H1 (cell line): ENCODE measurements around the gene CHN2. TPM values are rescaled to one million over a fixed set of nuclear protein-coding genes. Genes with fewer than 3 reads are reported as not detected.

Source experiments
- CTCF ChIA-PET: fragments of 300-600 bp; sonication (Branson Sonifier 250); formaldehyde crosslinking; loops from one replicate; lab custom pipeline; 2021; ENCODE audit not compliant: partially characterized antibody; lab: Charles Lee
- POLR2A ChIA-PET: fragments of 300-600 bp; sonication (Branson Sonifier 250); formaldehyde crosslinking; loops from one replicate; lab custom pipeline; 2021; ENCODE audit warnings: inconsistent platforms; ENCODE audit not compliant: partially characterized antibody; lab: Charles Lee
- DNase-seq, 2 experiments: peaks; one replicate each; pipeline versions ENCODE4 v3.0.0 to v3.0.0-alpha.2; 2010 to 2022; ENCODE audit warnings: low spot score in 2 of 2, low read depth in 1 of 2, mixed read lengths in 1 of 2
- FAIRE-seq: peaks from 2 replicates; lab custom pipeline; 2011; peaks lifted over from hg19 to GRCh38; lab: Jason Lieb, UNC
- H2AFZ ChIP-seq: 2 replicates; pipeline ENCODE4 v1.8.1; 2012; ENCODE audit warnings: low read length, inconsistent platforms
- H2AK5ac ChIP-seq: 2 replicates; pipeline ENCODE4 v1.6.1; 2013; ENCODE audit warnings: low read depth, low read length
- H2BK120ac ChIP-seq: replicated peaks from 2 replicates; pipeline ENCODE3; 2013; ENCODE audit warnings: low read depth, low read length, inconsistent platforms
- H2BK12ac ChIP-seq: 2 replicates; pipeline ENCODE4 v1.6.1; 2013; ENCODE audit warnings: low read depth, low read length
- H2BK15ac ChIP-seq: 2 replicates; pipeline ENCODE4 v1.6.1; 2013; ENCODE audit warnings: low read length
- H2BK20ac ChIP-seq: 2 replicates; pipeline ENCODE4 v1.6.1; 2013; ENCODE audit warnings: low read length
- H2BK5ac ChIP-seq: 2 replicates; pipeline ENCODE4 v1.6.1; 2013; ENCODE audit warnings: low read depth, low read length
- H3K14ac ChIP-seq: 2 replicates; pipeline ENCODE4 v1.6.1; 2013; ENCODE audit warnings: inconsistent platforms; ENCODE audit not compliant: insufficient read length
- H3K18ac ChIP-seq: 2 replicates; pipeline ENCODE4 v1.6.1; 2013; ENCODE audit warnings: low read length; ENCODE audit errors: extremely low read depth
- H3K23ac ChIP-seq: 2 replicates; pipeline ENCODE4 v1.6.1; 2013; ENCODE audit warnings: inconsistent platforms; ENCODE audit not compliant: insufficient read length
- H3K23me2 ChIP-seq: 2 replicates; pipeline ENCODE4 v1.6.1; 2013; ENCODE audit warnings: low read depth, low read length
- H3K27ac ChIP-seq: 2 replicates; pipeline ENCODE4 v1.6.1; 2011; ENCODE audit warnings: low read depth, low read length, inconsistent platforms
- H3K27me3 ChIP-seq, 4 experiments: replicated peaks in 1 of 4; 1 replicate in 1 of 4; 2 replicates in 3 of 4; pipeline versions ENCODE4 v1.6.1 to v1.8.1; 2011 to 2013; ENCODE audit warnings: low read length in 3 of 4, mild to moderate bottlenecking in 3 of 4, inconsistent platforms in 2 of 4, mixed read lengths in 2 of 4, moderate library complexity in 1 of 4; ENCODE audit not compliant: control insufficient read depth in 3 of 4, insufficient read depth in 3 of 4; ENCODE audit errors: extremely low read depth in 1 of 4
- H3K36me3 ChIP-seq, 4 experiments: 2 replicates each; pipeline versions ENCODE4 v1.6.1 to v1.8.1; 2011 to 2013; ENCODE audit warnings: mild to moderate bottlenecking in 4 of 4, low read length in 3 of 4, moderate library complexity in 2 of 4, control low read depth in 1 of 4, inconsistent platforms in 1 of 4; ENCODE audit not compliant: insufficient read depth in 4 of 4, control insufficient read depth in 2 of 4
- H3K4ac ChIP-seq: replicated peaks from 2 replicates; pipeline ENCODE3; 2013; ENCODE audit warnings: low read length, low read depth, mixed read lengths, inconsistent platforms; ENCODE audit not compliant: insufficient read length
- H3K4me1 ChIP-seq, 4 experiments: replicated peaks in 1 of 4; 1 replicate in 1 of 4; 2 replicates in 3 of 4; pipeline versions ENCODE4 v1.6.1 to v1.8.1; 2011 to 2013; ENCODE audit warnings: low read length in 3 of 4, inconsistent platforms in 2 of 4, mixed read lengths in 1 of 4; ENCODE audit not compliant: insufficient read depth in 4 of 4, control insufficient read depth in 3 of 4
- H3K4me2 ChIP-seq, 2 experiments: 2 replicates each; pipeline versions ENCODE4 v1.6.1 to v1.8.1; 2011 to 2013; ENCODE audit warnings: low read depth in 2 of 2, low read length in 2 of 2, control low read depth in 1 of 2, inconsistent platforms in 1 of 2, mild to moderate bottlenecking in 1 of 2; ENCODE audit not compliant: insufficient read depth in 1 of 2
- H3K4me3 ChIP-seq, 4 experiments: fragments of 200-600, 300-600 bp in 1 of 4; sonication (generic), shearing (Covaris generic), sonication (Bioruptor Twin) in 1 of 4; 2 replicates each; pipeline versions ENCODE4 v1.5.1 to v1.8.1; 2011 to 2016; ENCODE audit warnings: low read length in 4 of 4, low read depth in 3 of 4, control low read depth in 2 of 4, inconsistent platforms in 2 of 4, mild to moderate bottlenecking in 2 of 4, mixed read lengths in 1 of 4, moderate library complexity in 1 of 4; ENCODE audit not compliant: insufficient read depth in 2 of 4; ENCODE audit errors: extremely low read depth in 1 of 4
- H3K56ac ChIP-seq: replicated peaks from 2 replicates; pipeline ENCODE3; 2013; ENCODE audit warnings: low read depth, mild to moderate bottlenecking, mixed read lengths, low read length, inconsistent platforms; ENCODE audit not compliant: insufficient read length
- H3K79me1 ChIP-seq: 2 replicates; pipeline ENCODE4 v1.6.1; 2013; ENCODE audit warnings: low read depth, low read length, control low read depth
- H3K79me2 ChIP-seq, 2 experiments: 2 replicates each; pipeline versions ENCODE4 v1.6.1 to v1.8.1; 2012 to 2013; ENCODE audit warnings: low read length in 2 of 2, mild to moderate bottlenecking in 2 of 2, inconsistent platforms in 1 of 2; ENCODE audit not compliant: insufficient read depth in 2 of 2, control insufficient read depth in 1 of 2
- H3K9ac ChIP-seq, 4 experiments: replicated peaks in 1 of 4; 1 replicate in 1 of 4; 2 replicates in 3 of 4; pipeline versions ENCODE4 v1.6.1 to v1.8.1; 2011 to 2013; ENCODE audit warnings: low read depth in 3 of 4, low read length in 3 of 4, control low read depth in 2 of 4, mild to moderate bottlenecking in 2 of 4, moderate library complexity in 2 of 4, inconsistent platforms in 1 of 4; ENCODE audit errors: extremely low read depth in 1 of 4
- H3K9me3 ChIP-seq, 2 experiments: 2 replicates each; pipeline versions ENCODE4 v1.6.1 to v1.8.1; 2012 to 2013; ENCODE audit warnings: mild to moderate bottlenecking in 2 of 2, moderate library complexity in 2 of 2, control low read depth in 1 of 2, inconsistent platforms in 1 of 2, low read depth in 1 of 2, low read length in 1 of 2, mixed read lengths in 1 of 2; ENCODE audit not compliant: insufficient read depth in 2 of 2
- H4K20me1 ChIP-seq, 2 experiments: replicated peaks in 1 of 2; 2 replicates each; pipeline versions ENCODE3 to v1.8.1; 2011 to 2013; ENCODE audit warnings: inconsistent platforms in 2 of 2, low read length in 2 of 2, mild to moderate bottlenecking in 1 of 2; ENCODE audit not compliant: insufficient read depth in 2 of 2, control insufficient read depth in 1 of 2
- H4K5ac ChIP-seq: 2 replicates; pipeline ENCODE4 v1.6.1; 2013; ENCODE audit warnings: low read length, low read depth, mixed read lengths, inconsistent platforms; ENCODE audit not compliant: insufficient read length
- H4K8ac ChIP-seq: 2 replicates; pipeline ENCODE4 v1.8.0; 2013; ENCODE audit warnings: mild to moderate bottlenecking, moderate library complexity, low read length, inconsistent platforms; ENCODE audit not compliant: insufficient read depth; ENCODE audit errors: extremely low read depth
- H4K91ac ChIP-seq: replicated peaks from 2 replicates; pipeline ENCODE3; 2013; ENCODE audit warnings: low read length, mixed read lengths, inconsistent platforms; ENCODE audit not compliant: insufficient read length
- BACH1 ChIP-seq: IDR thresholded peaks from 2 replicates; pipeline ENCODE4 v1.6.1; 2012; ENCODE audit warnings: low read length, improper control_type of control experiment
- BRCA1 ChIP-seq: IDR thresholded peaks from 2 replicates; pipeline ENCODE4 v1.6.1; 2012; ENCODE audit warnings: low read depth, low read length, improper control_type of control experiment
- GABPA ChIP-seq: IDR thresholded peaks from 2 replicates; pipeline ENCODE4 v1.6.1; 2011; ENCODE audit warnings: mild to moderate bottlenecking, low read length, moderate library complexity, borderline replicate concordance; ENCODE audit not compliant: insufficient read depth
- KDM1A ChIP-seq: fragments of 200-600, 300-600 bp; sonication (generic); IDR thresholded peaks from 2 replicates; pipeline ENCODE4 v1.7.1; 2016; ENCODE audit warnings: mild to moderate bottlenecking, low read length, borderline replicate concordance
- KDM5A ChIP-seq: fragments of 200-600 bp; IDR thresholded peaks from 2 replicates; pipeline ENCODE4 v1.7.1; 2012; ENCODE audit warnings: mild to moderate bottlenecking, low read length, inconsistent platforms, mixed read lengths
- SIX5 ChIP-seq: IDR thresholded peaks from 2 replicates; pipeline ENCODE4 v1.6.1; 2011; ENCODE audit warnings: mild to moderate bottlenecking, low read depth, low read length
- SP1 ChIP-seq: IDR thresholded peaks from 2 replicates; pipeline ENCODE4 v1.6.1; 2011; ENCODE audit warnings: low read depth, low read length
- SP2 ChIP-seq: IDR thresholded peaks from 2 replicates; pipeline ENCODE4 v1.6.1; 2012; ENCODE audit warnings: mild to moderate bottlenecking, low read length, inconsistent platforms
- TAF1 ChIP-seq: IDR thresholded peaks from 2 replicates; pipeline ENCODE4 v1.6.1; 2011; ENCODE audit warnings: mild to moderate bottlenecking, low read depth, low read length
- WGBS, 2 experiments: shearing (Covaris generic) in 1 of 2; methylation state at CpG; one replicate each; pipeline versions ENCODE4 v1.1.6 to v1.1.7; 2013 to 2015; ENCODE audit warnings: low lambda C conversion rate in 2 of 2, mixed read lengths in 2 of 2, inconsistent platforms in 1 of 2, low coverage in 1 of 2, missing lambda C conversion rate in 1 of 2; ENCODE audit not compliant: insufficient replicate concordance in 2 of 2, insufficient coverage in 1 of 2, insufficient read length in 1 of 2; ENCODE audit errors: extremely low coverage in 1 of 2, missing lambda C conversion rate in 1 of 2; 5-methylcytosine and 5-hydroxymethylcytosine counted together
- polyA plus RNA-seq, 7 experiments: library from polyadenylated mRNA; depleted of rRNA in 3 of 7; stranded (reverse) in 5 of 7; unstranded in 2 of 7; fragments of >200 nt in 5 of 7; fragments of 200-250 nt in 2 of 7; gene quantifications; 1 replicate in 5 of 7; 2 replicates in 1 of 7; 4 replicates in 1 of 7; pipeline versions ENCODE4 v1.2.1 to v1.2.3, GENCODE V29; 2011 to 2013; ENCODE audit warnings: missing spikeins in 2 of 7, mixed read lengths in 2 of 7
- total RNA-seq: library from RNA; stranded (reverse); fragmentation: NEBNext Ultra II Directional; extraction: Animal tissue kit (Norgen Biotek cat#: 25700); gene quantifications from 2 replicates; pipeline ENCODE4 v1.2.1, GENCODE V29; 2021

CHN2 gene
- total and polyA plus RNA-seq, 2 of the 8 experiments (the other 6 are each of a cell fraction or from before 2014, with no cell fraction given): 2.9 to 4.8 TPM

GRCh38 chr7:29271319-29271658 lies 76.7 kb downstream of the CHN2 start:
- Histone ChIP-seq H3K18ac (no peak overlapping the region), H3K79me1 (no peaks in the 10 kb centered on the region), H3K36me3 (no peaks in the 10 kb centered on the region), H3K4me1 (peaks cover 5 to 12% (median 9%) of the 10 kb centered on the region in 4 experiments; a peak in 5 of 7 replicates), H3K27me3 (no peaks in the 10 kb centered on the region), H4K91ac (no peak overlapping the region), H3K79me2 (no peaks in the 10 kb centered on the region), H3K23ac (no peak overlapping the region), H3K14ac (no peak overlapping the region), H3K27ac (no peak overlapping the region), H2BK15ac (no peak overlapping the region), H3K9ac (no peak overlapping the region), H2AFZ (peak overlapping the region; percentile 34; the same call in 1 of the 2 replicates), H3K4me3 (no peak overlapping the region), H4K8ac (no peak overlapping the region), H3K23me2 (no peaks in the 10 kb centered on the region), H2BK20ac (no peak overlapping the region), H4K5ac (no peak overlapping the region), H2BK120ac (no peak overlapping the region), H3K9me3 (no peaks in the 10 kb centered on the region), H3K4me2 (no peak overlapping the region), H2BK5ac (no peak overlapping the region), H2BK12ac (no peak overlapping the region), H3K56ac (no peak overlapping the region), H2AK5ac (no peak overlapping the region), H4K20me1 (no peaks in the 10 kb centered on the region), H3K4ac (no peak overlapping the region)
- DNase-seq (no peak), FAIRE-seq (peak; percentile 39)
- CTCF ChIA-PET: interaction anchor here (1.5 kb wide), 1 partner anchor 12 kb away, joined by 3 read pairs; no protein-coding TSS in a partner anchor
- POLR2A ChIA-PET: no interaction called here
- no peak for TF ChIP-seq KDM1A
- TF ChIP-seq BRCA1: no peak
- TF ChIP-seq SP2: no peak
- no peak for TF ChIP-seq TAF1
- no peak for TF ChIP-seq SIX5
- TF ChIP-seq BACH1: no peak
- no peak for TF ChIP-seq GABPA
- no peak for TF ChIP-seq KDM5A
- no peak for TF ChIP-seq SP1
- WGBS, 2 experiments: 69% methylated on average over 4 of the region's 4 CpGs; no CpG with 5 or more reads in 1 of the 2 experiments
